SK-N-SH (cell line): ENCODE data around the gene TEKTIP1. TPM values are rescaled to one million over a fixed set of nuclear protein-coding genes. Genes with fewer than 3 reads are reported as not detected.

Experiments used
- CTCF ChIA-PET: fragments of 300-600, 350-600 bp; formaldehyde crosslinking; extraction: SDS; loops from one replicate; lab custom pipeline; 2021; lab: Yijun Ruan, JAX
- POLR2A ChIA-PET: fragments of 350-600 bp; sonication (Branson Sonifier 250); formaldehyde crosslinking; extraction: SDS; loops from one replicate; lab custom pipeline; 2020; ENCODE audit warnings: antibody characterized with exemption, inconsistent platforms; lab: Yijun Ruan, JAX
- DNase-seq: peaks from one replicate; pipeline ENCODE4 v3.0.0; 2012
- H2AFZ ChIP-seq: fragments of 200-600 bp; sonication (generic); 2 replicates; pipeline ENCODE4 v1.8.1; 2016; ENCODE audit warnings: antibody characterized with exemption, mild to moderate bottlenecking, low read depth
- H3F3A ChIP-seq: fragments of 200-600 bp; sonication (generic); replicated peaks from 2 replicates; pipeline ENCODE3; 2016; ENCODE audit warnings: antibody characterized with exemption, mild to moderate bottlenecking; ENCODE audit not compliant: insufficient read depth
- H3K27ac ChIP-seq, 2 experiments: fragments of 200-500 bp in 1 of 2; fragments of 200-600 bp in 1 of 2; sonication (Bioruptor generic) in 1 of 2; sonication (generic), shearing (Covaris generic) in 1 of 2; 2 replicates each; pipeline versions ENCODE4 v1.5.1 to v1.6.1; 2014 to 2016; ENCODE audit warnings: low read depth in 2 of 2, inconsistent platforms in 1 of 2, low read length in 1 of 2, mild to moderate bottlenecking in 1 of 2, mixed read lengths in 1 of 2
- H3K27me3 ChIP-seq: fragments of 200-600 bp; sonication (generic), shearing (Covaris generic); 2 replicates; pipeline ENCODE4 v1.6.1; 2016; ENCODE audit warnings: mixed run types; ENCODE audit not compliant: insufficient read depth
- H3K36me3 ChIP-seq, 2 experiments: fragments of 200-500 bp in 1 of 2; fragments of 200-600 bp in 1 of 2; sonication (Bioruptor generic) in 1 of 2; sonication (generic) in 1 of 2; replicated peaks in 1 of 2; 2 replicates each; pipeline versions ENCODE3 to v1.5.1; 2014 to 2016; ENCODE audit warnings: low read length in 1 of 2, mild to moderate bottlenecking in 1 of 2; ENCODE audit not compliant: insufficient read depth in 2 of 2, control insufficient read depth in 1 of 2
- H3K4me1 ChIP-seq, 2 experiments: fragments of 200-500 bp in 1 of 2; fragments of 200-600 bp in 1 of 2; sonication (Bioruptor generic) in 1 of 2; sonication (generic), shearing (Covaris generic) in 1 of 2; 2 replicates each; pipeline versions ENCODE4 v1.5.1 to v1.6.1; 2014 to 2016; ENCODE audit warnings: low read depth in 1 of 2, low read length in 1 of 2, mixed run types in 1 of 2; ENCODE audit not compliant: insufficient read depth in 2 of 2, control insufficient read depth in 1 of 2
- H3K4me2 ChIP-seq: fragments of 200-600 bp; sonication (generic), shearing (Covaris generic); 2 replicates; pipeline ENCODE4 v1.6.1; 2017; ENCODE audit warnings: mixed run types
- H3K4me3 ChIP-seq, 2 experiments: fragments of 200-500 bp in 1 of 2; fragments of 200-600 bp in 1 of 2; sonication (Bioruptor generic) in 1 of 2; sonication (generic), shearing (Covaris generic) in 1 of 2; 2 replicates each; pipeline versions ENCODE4 v1.5.1 to v1.8.1; 2014 to 2016; ENCODE audit warnings: low read depth in 2 of 2, inconsistent platforms in 1 of 2, low read length in 1 of 2, mild to moderate bottlenecking in 1 of 2, mixed read lengths in 1 of 2, moderate library complexity in 1 of 2
- H3K79me2 ChIP-seq: fragments of 200-600 bp; sonication (generic); 2 replicates; pipeline ENCODE4 v1.8.1; 2017; ENCODE audit warnings: mild to moderate bottlenecking; ENCODE audit not compliant: insufficient read depth
- H3K9ac ChIP-seq: fragments of 200-600 bp; sonication (generic); 2 replicates; pipeline ENCODE4 v1.6.1; 2017; ENCODE audit warnings: mixed run types
- H3K9me2 ChIP-seq: fragments of 200-600 bp; sonication (generic); 2 replicates; pipeline ENCODE4 v1.6.1; 2017; ENCODE audit warnings: mixed run types
- H3K9me3 ChIP-seq: fragments of 200-600 bp; sonication (generic); 2 replicates; pipeline ENCODE4 v1.6.1; 2017; ENCODE audit warnings: mixed run types, mild to moderate bottlenecking, moderate library complexity
- H4K20me1 ChIP-seq: fragments of 200-600 bp; sonication (generic); 2 replicates; pipeline ENCODE4 v1.6.1; 2017; ENCODE audit warnings: mild to moderate bottlenecking, mixed run types; ENCODE audit not compliant: insufficient read depth
- ELF1 ChIP-seq: IDR thresholded peaks from 2 replicates; pipeline ENCODE4 v1.4.0; 2012
- EZH2phosphoT487 ChIP-seq: fragments of 200-600 bp; sonication (generic); IDR thresholded peaks from 2 replicates; pipeline ENCODE4 v1.6.1; 2017; ENCODE audit warnings: low read depth, mixed run types, mild to moderate bottlenecking, antibody characterized with exemption, moderate library complexity, borderline replicate concordance
- POLR2AphosphoS5 ChIP-seq: IDR thresholded peaks from 2 replicates; pipeline ENCODE4 v1.6.1; 2012; ENCODE audit warnings: low read depth, low read length
- RFX5 ChIP-seq: IDR thresholded peaks from 2 replicates; pipeline ENCODE4 v1.6.1; 2012; ENCODE audit warnings: mild to moderate bottlenecking, improper control_type of control experiment, low read length
- SIN3A ChIP-seq: IDR thresholded peaks from 2 replicates; pipeline ENCODE4 v1.6.1; 2012; ENCODE audit warnings: low read depth, mild to moderate bottlenecking, low read length, moderate library complexity, borderline replicate concordance
- WGBS: methylation state at CpG from one replicate; pipeline ENCODE4 v1.1.6; 2017; ENCODE audit warnings: low lambda C conversion rate; 5-methylcytosine and 5-hydroxymethylcytosine counted together
- polyA plus RNA-seq, 3 experiments: library from polyadenylated mRNA; depleted of rRNA; stranded (reverse); fragments of >200 nt; gene quantifications; 2 replicates each; pipeline ENCODE4 v1.2.3, GENCODE V29; 2012
- TF ChIP-seq, protein P1 (sequence below): IDR thresholded peaks from 2 replicates; pipeline ENCODE4 v1.4.0; 2012; ENCODE audit warnings: low read depth, borderline replicate concordance
- TF ChIP-seq, protein P2 (sequence below): IDR thresholded peaks from 2 replicates; pipeline ENCODE4 v1.6.1; 2012; ENCODE audit warnings: mild to moderate bottlenecking, low read depth, low read length, moderate library complexity
- TF ChIP-seq, protein P3 (sequence below): IDR thresholded peaks from 2 replicates; pipeline ENCODE4; 2012
- TF ChIP-seq, protein P4 (sequence below): fragments of 200-600 bp; sonication (generic); IDR thresholded peaks from 2 replicates; pipeline ENCODE4 v1.6.1; 2017; ENCODE audit warnings: antibody characterized with exemption, mild to moderate bottlenecking, moderate library complexity

TEKTIP1 gene
- polyA plus RNA-seq, 1 of the 3 experiments (the other 2 are of a cell fraction) = 0.12 TPM

DNA sequence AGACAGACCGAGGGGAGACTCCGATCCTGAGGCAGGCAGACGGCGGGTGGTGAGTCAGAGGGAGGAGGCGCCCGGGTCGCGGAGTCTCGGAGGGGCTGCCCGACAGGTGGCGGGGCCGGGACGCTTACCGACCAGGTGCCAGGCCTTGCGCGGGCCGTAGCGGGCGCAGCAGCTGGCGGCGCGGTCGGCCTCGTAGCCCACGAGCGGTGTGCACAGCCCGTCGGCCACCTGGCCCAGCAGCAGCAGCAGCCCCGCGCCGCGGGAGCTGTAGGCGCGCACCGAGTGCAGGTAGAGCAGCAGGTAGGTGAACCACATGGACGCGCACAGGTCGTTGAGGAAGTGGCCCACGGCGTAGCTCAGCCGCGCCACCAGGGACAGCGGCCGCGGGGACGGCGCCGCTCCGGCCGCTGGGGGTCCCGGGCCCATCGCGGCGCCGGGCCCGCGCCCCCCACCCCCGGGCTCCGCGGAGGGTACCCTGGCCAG lies 18.0 kb downstream of the TEKTIP1 start:
- Histone ChIP-seq H3K79me2 (peaks cover 49% of the 10 kb centered on the region), H3K27me3 (no peaks in the 10 kb centered on the region), H3K4me2 (peak overlapping the region; percentile 97), H3K9me3 (no peaks in the 10 kb centered on the region), H3K36me3 (no peaks in the 10 kb centered on the region), H3K9ac (peak overlapping the region; percentile 58), H2AFZ (peak overlapping the region; percentile 99; the same call in 1 of the 2 replicates), H3K27ac (no peak overlapping the region; a peak in 1 of 4 replicates), H3K4me3 (peak overlapping the region; percentile 67 to 98), H3K4me1 (peaks cover 3 to 15% of the 10 kb centered on the region in 2 experiments; a peak in 1 of 4 replicates), H4K20me1 (peaks cover 11% of the 10 kb centered on the region; the same call in 1 of the 2 replicates), H3F3A (no peaks in the 10 kb centered on the region), H3K9me2 (no peaks in the 10 kb centered on the region)
- TF ChIP-seq POLR2AphosphoS5 (no peak), ELF1 (no peak), SIN3A (0 out of 2 replicates have a peak, but pooled peaks have one; percentile 17), EZH2phosphoT487 (no peak), RFX5 (no peak)
- TF ChIP-seq, protein P1, sequence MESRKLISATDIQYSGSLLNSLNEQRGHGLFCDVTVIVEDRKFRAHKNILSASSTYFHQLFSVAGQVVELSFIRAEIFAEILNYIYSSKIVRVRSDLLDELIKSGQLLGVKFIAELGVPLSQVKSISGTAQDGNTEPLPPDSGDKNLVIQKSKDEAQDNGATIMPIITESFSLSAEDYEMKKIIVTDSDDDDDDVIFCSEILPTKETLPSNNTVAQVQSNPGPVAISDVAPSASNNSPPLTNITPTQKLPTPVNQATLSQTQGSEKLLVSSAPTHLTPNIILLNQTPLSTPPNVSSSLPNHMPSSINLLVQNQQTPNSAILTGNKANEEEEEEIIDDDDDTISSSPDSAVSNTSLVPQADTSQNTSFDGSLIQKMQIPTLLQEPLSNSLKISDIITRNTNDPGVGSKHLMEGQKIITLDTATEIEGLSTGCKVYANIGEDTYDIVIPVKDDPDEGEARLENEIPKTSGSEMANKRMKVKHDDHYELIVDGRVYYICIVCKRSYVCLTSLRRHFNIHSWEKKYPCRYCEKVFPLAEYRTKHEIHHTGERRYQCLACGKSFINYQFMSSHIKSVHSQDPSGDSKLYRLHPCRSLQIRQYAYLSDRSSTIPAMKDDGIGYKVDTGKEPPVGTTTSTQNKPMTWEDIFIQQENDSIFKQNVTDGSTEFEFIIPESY = no peak
- TF ChIP-seq, protein P2, sequence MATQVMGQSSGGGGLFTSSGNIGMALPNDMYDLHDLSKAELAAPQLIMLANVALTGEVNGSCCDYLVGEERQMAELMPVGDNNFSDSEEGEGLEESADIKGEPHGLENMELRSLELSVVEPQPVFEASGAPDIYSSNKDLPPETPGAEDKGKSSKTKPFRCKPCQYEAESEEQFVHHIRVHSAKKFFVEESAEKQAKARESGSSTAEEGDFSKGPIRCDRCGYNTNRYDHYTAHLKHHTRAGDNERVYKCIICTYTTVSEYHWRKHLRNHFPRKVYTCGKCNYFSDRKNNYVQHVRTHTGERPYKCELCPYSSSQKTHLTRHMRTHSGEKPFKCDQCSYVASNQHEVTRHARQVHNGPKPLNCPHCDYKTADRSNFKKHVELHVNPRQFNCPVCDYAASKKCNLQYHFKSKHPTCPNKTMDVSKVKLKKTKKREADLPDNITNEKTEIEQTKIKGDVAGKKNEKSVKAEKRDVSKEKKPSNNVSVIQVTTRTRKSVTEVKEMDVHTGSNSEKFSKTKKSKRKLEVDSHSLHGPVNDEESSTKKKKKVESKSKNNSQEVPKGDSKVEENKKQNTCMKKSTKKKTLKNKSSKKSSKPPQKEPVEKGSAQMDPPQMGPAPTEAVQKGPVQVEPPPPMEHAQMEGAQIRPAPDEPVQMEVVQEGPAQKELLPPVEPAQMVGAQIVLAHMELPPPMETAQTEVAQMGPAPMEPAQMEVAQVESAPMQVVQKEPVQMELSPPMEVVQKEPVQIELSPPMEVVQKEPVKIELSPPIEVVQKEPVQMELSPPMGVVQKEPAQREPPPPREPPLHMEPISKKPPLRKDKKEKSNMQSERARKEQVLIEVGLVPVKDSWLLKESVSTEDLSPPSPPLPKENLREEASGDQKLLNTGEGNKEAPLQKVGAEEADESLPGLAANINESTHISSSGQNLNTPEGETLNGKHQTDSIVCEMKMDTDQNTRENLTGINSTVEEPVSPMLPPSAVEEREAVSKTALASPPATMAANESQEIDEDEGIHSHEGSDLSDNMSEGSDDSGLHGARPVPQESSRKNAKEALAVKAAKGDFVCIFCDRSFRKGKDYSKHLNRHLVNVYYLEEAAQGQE = 0 out of 2 replicates have a peak, but pooled peaks have one; percentile 64
- TF ChIP-seq, protein P3, sequence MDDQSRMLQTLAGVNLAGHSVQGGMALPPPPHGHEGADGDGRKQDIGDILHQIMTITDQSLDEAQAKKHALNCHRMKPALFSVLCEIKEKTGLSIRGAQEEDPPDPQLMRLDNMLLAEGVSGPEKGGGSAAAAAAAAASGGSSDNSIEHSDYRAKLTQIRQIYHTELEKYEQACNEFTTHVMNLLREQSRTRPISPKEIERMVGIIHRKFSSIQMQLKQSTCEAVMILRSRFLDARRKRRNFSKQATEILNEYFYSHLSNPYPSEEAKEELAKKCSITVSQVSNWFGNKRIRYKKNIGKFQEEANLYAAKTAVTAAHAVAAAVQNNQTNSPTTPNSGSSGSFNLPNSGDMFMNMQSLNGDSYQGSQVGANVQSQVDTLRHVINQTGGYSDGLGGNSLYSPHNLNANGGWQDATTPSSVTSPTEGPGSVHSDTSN = no peak
- TF ChIP-seq, protein P4, sequence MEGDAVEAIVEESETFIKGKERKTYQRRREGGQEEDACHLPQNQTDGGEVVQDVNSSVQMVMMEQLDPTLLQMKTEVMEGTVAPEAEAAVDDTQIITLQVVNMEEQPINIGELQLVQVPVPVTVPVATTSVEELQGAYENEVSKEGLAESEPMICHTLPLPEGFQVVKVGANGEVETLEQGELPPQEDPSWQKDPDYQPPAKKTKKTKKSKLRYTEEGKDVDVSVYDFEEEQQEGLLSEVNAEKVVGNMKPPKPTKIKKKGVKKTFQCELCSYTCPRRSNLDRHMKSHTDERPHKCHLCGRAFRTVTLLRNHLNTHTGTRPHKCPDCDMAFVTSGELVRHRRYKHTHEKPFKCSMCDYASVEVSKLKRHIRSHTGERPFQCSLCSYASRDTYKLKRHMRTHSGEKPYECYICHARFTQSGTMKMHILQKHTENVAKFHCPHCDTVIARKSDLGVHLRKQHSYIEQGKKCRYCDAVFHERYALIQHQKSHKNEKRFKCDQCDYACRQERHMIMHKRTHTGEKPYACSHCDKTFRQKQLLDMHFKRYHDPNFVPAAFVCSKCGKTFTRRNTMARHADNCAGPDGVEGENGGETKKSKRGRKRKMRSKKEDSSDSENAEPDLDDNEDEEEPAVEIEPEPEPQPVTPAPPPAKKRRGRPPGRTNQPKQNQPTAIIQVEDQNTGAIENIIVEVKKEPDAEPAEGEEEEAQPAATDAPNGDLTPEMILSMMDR = peak; percentile 22; the same call in 1 of the 2 replicates
- ChIA-PET POLR2A (interaction anchor here (0.6 to 1.1 kb wide), 3 partner anchors 17 to 206 kb away, joined by 3 to 5 read pairs (median 3); no protein-coding TSS in a partner anchor), CTCF (interaction anchor here (0.8 to 7.3 kb wide), 8 partner anchors 10 to 281 kb away, joined by 3 to 73 read pairs (median 4); partner anchors contain the start of gene TEKTIP1)
- DNase-seq = peak; percentile 74
- WGBS = 0% methylated on average over 6 of the region's 60 CpGs
